EH (cell line): ENCODE data around the gene GLI1.
A peak's percentile ranks its signal among the peaks of the same experiment; 100 is the strongest.

ENCODE experiments used
- DNase-seq: peaks from one replicate; pipeline ENCODE4 v3.0.0-alpha.2; 2015; ENCODE audit warnings: low read depth

GLI1 gene

GRCh38 chr12:57461276-57461916 is 1.8 kb downstream of the GLI1 start:
- peak; percentile 75 for DNase-seq

- DNase-seq = no peak
Measured at GRCh38 chr12:57461917-57462250, 2.3 kb downstream of the GLI1 start.

- peak; percentile 89 for DNase-seq
Measured at GRCh38 chr12:57462251-57462911, 2.8 kb downstream of the GLI1 start.

GRCh38 chr12:57462912-57463253 is 3.3 kb downstream of the GLI1 start:
- DNase-seq = no peak

GRCh38 chr12:57464569-57464968 is 5.0 kb downstream of the GLI1 start:
- no peak for DNase-seq

- DNase-seq = no peak
Measured at GRCh38 chr12:57465030-57465746, 5.6 kb downstream of the GLI1 start.

- DNase-seq = no peak
Measured at GRCh38 chr12:57465747-57466505, 6.3 kb downstream of the GLI1 start.

- DNase-seq = no peak
Measured at GRCh38 chr12:57467212-57467874, 7.8 kb downstream of the GLI1 start.

GRCh38 chr12:57467915-57468314 is 8.3 kb downstream of the GLI1 start:
- DNase-seq = no peak

- no peak for DNase-seq
Measured at GRCh38 chr12:57469296-57470164, 9.9 kb downstream of the GLI1 start.

GRCh38 chr12:57470286-57470969 is 10.8 kb downstream of the GLI1 start:
- no peak for DNase-seq

- DNase-seq = no peak
Measured at GRCh38 chr12:57470970-57471656, 11.5 kb downstream of the GLI1 start.

- no peak for DNase-seq
Measured at GRCh38 chr12:57471661-57472060, 12.1 kb downstream of the GLI1 start.

- no peak for DNase-seq
Measured at GRCh38 chr12:57472391-57472790, 12.8 kb downstream of the GLI1 start.

- no peak for DNase-seq
Measured at GRCh38 chr12:57473392-57473791, 13.8 kb downstream of the GLI1 start.

GRCh38 chr12:57473886-57474285 is 14.3 kb downstream of the GLI1 start:
- no peak for DNase-seq

GRCh38 chr12:57474430-57474829 is 14.8 kb downstream of the GLI1 start:
- DNase-seq = no peak

- DNase-seq = no peak
Measured at GRCh38 chr12:57474862-57475261, 15.3 kb downstream of the GLI1 start.

- no peak for DNase-seq
Measured at GRCh38 chr12:57475271-57476161, 15.9 kb downstream of the GLI1 start.
